ENCODE results near the gene ZNF436.
"Not testable (repeated sequence)": the region's sequence is repeated elsewhere in the genome, so short reads cannot be mapped to it uniquely, and the experiment has no call there.

Gene ZNF436

DNA sequence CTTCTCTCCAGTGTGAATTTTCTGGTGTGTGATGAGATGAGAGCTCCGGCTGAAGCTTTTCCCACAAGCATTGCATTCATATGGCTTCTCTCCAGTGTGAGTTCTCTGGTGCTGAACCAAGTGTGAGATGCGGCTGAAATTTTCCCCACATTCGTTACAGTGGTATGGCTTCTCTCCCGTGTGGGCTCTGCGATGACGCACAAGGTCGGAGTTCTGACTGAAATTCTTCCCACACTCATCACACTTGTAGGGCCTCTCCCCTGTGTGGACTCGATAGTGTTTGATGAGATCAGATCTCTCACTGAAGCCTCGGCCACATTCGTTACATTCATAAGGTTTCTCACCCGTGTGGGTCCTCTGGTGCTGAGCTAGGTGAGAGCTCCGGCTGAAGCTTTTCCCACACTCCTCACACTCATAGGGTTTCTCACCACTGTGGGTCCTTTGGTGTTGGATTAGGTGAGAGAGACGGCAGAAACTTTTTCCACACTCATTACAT, 7.4 kb downstream of the ZNF436 start:
- DNase-seq, result no peak

DNA sequence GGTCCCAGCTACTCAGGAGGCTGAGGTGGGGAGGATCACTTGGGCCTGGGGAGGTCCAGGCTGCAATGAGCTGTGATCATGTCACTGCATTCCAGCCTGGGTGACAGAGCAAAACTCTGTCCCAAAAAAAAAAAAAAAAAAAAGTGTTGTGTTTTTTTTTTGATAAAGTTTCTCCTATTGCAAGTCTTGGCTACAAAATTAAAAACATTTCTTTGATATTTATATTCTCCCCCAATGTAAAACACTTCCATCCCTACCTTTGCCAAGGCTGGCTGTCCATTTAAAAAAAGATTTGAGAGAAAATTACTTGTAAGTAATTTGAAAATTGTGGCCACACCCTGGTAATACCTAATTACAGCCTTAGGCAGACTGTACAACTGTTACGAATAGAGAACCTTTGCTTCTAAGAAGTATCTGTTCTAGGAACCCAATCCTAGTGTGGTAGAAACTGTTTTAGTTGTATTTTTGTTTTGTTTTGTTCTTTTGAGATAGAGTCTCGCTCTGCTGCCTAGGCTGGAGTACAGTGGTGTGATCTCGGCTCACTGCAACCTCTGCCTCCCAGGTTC, 11.2 kb downstream of the ZNF436 start:
- DNase-seq, result no peak

DNA sequence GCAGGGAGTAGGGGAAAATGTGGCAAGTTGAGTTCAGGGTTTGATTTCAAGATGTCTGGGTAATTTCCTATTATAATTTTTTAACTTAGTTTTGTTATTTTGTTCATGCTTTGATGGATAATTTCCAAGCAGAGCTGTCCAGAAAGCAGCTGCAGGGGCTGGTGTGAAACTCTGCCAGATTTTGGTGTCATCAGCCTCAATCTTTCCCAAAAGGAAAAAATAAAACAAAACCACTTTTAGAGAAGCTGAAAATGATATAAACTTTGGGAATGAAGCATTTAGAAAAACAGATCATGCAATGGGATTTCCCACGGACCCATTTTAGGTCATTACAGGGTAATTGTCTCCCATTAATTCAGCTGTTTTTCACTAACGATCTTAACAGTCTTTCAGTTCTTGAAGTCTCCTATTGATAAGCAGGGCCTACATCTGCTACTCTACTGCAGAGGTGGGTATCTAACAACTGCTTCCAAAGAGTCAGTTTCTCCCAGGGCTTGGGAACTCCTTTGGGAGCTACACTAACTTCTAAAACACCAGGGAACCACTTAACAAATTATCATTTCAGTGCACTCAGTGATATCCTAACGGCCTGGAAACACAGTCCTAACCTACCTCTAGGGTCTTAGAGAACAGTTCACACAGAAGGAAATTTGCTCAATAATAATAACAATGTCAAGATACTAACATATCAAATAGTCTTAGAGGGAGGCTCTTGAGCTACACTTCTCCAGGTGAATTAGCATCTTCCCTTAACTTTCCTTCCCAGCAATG, 12.3 kb downstream of the ZNF436 start:
- DNase-seq, result no peak

DNA sequence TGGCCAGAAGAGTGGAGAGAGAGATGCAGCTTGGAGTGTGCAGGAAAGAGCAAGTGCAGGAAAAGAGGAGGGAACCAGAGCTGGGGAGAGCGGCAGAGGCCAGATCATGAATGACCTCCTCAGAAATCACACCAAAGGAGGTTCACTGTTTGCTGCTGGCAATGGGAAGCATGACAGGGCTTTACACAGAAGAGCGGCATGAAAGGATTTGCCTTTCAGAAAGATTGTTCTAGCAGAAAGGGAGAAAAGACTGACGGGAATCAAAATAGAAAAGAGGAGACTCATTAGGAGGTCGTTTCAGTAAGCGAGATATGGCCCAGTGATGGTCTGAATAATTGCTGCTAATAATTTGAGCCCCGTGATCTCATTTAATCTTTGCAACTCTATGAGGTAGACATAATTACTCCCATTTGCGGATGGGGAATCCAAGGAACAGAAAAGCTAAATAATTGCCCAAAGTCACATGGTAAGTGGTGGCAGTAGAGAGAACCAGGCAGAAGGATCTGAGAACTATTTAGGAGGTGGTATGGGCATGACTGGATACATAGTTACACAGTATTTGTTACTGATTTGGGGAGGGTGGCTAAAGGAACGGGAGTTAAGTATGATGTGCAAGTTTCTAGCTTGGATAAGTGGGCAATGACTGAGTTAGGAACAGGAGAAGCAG, 13.0 kb downstream of the ZNF436 start:
- DNase-seq, result no peak

DNA sequence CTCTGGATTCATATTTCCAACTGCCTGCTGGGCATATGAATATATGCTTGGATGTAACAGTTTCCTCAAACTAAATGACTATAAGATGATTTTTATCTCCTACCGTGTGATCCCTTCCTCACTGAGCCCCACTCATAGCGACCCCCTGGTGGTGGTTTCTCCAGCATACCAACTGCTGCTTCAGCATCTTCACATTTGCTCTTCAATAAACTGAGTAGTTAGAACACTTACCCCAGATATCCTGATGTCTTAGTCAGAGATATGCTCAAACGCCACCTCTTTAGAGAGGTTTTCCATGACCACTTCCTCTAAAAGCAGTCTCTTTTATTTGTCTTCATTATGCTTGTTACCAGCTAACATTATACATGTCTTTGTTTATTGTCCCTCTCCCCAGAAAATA, 15.4 kb downstream of the ZNF436 start:
- no peak for DNase-seq

DNA sequence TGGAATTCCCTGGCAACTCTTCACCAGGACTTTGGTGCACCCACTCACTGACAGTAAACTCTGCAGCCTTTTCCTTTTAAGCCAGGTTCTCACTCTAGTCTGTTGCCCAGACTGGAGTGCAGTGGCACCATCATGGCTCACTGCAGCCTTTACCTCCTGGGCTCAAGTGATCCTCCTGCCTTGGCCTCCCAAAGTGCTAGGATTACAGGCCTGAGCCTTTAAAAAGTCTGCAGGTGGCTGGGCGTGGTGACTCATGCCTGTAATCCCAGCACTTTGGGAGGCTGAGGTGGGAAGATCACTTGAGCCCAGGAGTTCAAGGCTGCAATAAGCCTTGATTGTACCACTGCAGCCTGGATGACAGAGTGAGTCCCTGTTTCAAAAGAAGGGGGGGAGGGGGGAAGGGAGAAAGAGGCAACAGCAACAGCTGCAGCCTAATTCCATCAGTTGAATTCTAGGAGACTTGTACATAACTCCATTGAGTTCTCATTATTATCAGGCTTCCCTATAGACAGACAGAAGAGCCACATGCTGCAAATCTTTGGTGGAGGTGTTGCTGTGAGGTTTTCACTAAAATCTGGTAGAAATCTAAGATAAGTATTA, 17.4 kb downstream of the ZNF436 start:
- DNase-seq, result no peak

DNA sequence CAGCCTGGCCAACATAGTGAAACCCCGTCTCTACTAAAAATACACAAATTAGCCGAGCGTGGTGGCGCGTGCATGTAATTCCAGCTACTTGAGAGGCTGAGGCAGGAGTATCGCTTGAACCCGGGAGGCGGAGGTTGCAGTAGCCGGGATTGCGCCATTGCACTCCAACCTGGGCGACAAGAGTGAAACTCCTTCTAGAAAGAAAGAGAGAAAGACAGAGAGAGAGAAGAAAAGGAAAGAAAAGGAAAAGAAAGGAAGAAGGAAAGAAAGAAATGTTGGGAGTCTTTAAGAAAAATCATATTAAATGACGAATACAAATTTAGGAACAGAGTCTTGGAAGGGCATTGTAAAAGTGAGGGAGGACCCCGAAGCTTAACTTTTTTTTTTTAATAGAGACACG, 23.7 kb downstream of the ZNF436 start:
- no peak for DNase-seq

DNA sequence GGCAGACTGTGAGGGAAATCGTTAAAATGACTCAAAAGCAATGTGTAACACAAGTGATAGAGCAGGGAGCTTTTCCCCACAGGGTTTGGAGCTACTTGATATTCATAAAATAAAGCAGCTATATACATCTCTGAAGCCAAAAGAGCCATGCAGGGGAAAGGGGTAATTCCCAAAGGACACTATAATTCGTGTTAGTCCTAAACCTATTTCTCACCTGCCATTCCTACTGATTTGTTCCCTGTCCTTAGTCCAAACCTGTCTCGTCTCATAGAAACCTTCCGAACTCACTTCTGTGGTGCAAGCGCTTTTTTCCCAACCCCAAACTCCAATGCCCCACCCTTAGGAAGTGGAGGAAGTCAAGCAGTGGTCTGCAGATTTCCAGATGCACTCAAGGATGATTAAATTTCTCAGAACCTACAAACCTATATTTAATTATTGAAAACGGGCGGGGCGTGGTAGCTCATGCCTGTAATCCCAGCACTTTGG, 24.6 kb downstream of the ZNF436 start:
- no peak for DNase-seq

DNA sequence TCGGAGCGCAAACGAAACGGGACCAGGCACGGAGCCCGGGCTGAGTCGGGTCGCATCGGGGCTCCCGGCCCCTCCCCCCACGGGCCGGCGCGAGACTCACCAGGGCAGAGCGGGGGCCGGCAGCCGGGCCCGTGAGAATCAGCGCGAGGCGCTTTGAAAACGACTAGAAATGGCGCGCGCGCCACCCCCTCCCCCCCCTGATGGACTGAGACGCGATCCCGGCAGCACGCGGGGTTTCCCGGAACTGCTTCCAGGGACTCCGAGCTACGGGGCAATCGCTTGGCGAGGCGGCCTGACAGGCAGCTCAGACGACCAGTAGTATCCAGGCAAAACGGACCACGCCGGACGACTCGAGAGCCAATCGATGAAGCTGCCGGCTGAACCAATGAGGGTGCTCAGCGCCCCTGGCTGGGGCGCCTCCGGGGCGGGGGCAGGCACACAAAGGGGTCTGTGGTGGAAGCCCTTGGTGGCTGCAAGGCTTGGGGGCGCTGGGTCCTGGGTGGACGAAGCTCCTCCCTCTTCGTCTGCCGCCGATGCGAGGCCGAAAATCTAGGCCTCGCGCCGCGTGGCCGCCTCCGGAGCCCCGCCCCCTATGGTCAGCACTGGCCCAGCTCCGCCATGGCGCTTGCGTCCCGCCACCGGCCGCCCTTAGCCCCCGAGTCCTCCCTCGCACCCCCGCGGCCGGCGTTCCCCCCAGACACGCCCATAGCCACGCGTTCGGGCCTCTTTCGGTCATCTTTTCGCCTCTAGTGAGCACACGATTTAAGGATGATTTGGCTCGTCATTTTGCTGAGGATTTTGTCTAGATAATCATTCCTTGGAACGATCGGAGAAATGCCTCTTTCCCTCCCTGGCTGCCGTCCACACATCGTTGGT, 25.3 kb downstream of the ZNF436 start, which contains the start of gene HNRNPR:
TSS of gene HNRNPR (minus strand) at position 174 of the 876 bp plus-strand sequence. CDS start 3,276 bp downstream, outside the sequence.
- DNase-seq, result peak; percentile 98

DNA sequence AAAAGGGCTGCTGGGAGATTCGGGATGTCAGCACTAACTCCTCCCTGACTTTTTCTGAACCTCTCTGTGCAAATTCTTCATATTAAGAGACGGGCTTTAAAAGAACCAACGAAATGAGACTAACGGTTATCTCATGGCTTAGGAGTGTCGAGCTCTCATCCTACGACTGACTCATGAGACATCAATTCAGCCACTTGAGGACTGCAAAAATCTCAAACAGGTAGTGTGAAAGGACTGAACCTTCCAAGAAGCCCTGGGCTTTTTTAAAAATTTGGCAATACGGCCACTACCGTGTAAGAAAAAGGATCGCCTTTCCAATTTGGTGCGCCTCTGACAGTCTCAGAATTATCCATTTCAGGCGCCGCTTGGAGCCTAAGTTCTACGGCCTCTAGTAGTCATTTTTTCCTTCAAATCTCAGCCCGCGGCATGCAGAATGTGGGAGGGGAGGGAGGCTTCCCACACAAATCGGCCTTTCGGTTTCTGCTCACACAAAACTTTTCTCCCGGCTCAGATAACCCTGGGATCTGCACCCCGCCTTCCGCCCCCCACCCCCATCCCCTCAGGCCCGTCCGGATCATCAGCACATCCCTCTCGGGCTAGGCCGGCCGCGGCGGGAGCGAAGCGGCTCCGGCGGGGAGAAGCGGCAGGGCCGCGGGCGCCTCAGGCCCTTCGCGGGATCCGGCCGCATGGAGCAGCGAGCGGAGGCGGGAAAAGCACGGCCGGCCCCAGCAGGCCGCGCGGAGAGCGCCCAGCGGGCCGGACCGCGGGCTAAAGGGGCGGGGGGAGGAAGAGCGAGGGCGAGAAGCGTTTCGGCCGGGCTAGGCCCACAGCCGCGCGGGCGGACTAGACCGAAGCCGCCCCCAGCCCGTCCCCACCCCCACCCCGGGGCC, 26.2 kb downstream of the ZNF436 start:
- DNase-seq, result peak; percentile 42

DNA sequence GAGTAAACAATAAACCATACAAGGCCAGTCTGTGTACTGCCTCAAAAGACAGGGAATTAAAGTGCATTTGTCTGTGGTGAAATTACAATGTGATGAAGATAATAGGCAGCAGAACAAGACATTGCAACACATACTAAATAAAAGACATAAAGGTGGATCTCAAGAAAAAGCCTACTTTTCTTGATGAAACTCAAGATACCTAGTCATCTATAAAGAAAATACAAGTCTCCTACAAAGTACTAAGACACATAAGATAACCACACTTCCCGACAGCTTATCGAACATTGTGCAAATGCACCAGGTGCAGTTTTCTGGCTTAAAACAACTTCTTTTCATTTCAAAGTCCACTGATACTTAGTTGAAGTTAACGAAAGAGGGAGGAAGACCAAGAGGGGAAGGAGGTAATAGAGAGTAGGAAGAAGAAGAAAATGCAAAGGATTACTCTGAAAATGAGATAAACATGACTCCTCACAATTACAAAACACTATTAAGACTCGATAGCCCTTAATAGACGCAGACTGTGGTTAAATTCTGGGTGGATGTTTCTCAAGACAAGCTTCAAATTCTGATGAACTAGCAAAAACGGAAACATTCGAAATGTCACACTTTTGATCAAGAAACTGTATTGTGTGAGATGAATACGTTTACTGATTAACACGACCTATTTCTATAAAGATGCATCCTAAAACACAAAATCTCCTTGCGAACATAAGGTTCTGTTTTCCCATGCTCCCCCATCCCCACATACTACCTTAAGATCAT, 27.5 kb downstream of the ZNF436 start:
- DNase-seq, result no peak

DNA sequence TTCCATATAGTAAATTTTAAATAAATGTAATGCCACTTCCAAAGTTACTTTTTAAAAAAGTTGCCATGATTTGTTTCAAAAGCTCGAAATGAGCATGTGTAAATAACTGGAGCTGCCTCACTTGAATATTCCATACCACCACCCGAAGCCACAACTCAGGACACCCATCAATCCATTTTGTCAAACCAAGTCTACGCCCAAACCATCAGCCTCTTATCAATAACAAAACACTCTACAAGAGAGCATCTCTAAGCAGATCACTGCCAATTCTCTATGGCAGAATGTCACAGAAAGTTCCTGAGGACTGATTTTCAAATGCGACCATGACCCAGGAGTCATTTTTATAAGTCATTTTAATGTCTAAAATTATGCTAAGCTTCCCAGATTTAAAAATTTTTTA, 30.0 kb downstream of the ZNF436 start:
- no peak for DNase-seq

DNA sequence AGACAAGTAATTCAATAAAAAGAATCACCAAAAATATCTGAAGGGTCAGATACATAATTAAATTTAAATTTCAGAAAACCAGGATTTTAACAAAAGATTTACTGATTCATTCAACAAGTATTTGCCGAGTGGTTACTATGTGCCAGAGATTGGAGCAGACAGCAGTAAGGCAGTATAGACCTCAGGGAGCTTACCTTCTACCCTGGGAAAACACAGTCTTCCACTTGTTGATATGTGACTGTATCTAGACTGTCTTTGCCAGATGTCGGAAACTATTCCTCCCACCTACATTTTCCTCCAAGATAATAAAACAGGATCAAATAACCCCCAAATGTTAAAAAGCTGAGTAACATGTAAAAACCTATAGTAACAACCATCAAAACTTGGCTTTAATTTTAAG, 31.8 kb downstream of the ZNF436 start:
- no peak for DNase-seq

DNA sequence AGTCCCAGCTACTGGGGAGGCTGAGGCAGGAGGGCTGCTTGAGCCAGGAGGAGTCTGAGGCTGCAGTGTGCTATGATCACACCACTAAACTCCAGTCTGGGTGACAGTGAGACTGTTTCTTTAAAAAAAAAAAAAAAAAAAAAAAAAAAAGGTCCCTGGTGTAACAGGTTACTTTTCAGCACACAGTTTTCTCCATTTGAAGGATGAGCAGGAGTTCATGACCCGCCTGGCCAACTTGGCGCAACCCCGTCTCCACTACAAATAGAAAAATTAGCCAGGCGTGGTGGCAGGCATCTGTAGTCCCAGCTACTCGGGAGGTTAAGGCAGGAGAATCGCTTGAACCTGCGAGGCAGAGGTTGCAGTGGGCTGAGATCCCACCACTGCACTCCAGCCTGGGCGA, 37.9 kb downstream of the ZNF436 start:
- DNase-seq, result no peak

DNA sequence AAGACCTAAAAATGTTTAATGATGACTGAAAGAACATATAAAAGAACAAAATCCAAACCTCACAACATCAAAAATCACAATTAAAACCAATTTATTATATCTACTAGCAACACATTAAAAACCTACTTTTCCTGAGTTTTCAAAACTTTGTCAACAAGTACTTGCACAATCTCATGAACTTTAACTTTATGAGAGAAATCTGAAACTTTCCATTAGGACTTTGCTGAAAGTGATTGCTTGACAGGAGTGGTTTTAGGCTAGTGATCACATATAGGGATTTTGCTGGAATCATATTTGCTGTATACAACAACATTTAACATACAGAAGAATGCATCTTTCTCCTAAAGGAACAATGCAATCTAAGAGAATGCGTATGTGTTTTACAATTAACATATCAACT, 38.8 kb downstream of the ZNF436 start:
- DNase-seq, result no peak

DNA sequence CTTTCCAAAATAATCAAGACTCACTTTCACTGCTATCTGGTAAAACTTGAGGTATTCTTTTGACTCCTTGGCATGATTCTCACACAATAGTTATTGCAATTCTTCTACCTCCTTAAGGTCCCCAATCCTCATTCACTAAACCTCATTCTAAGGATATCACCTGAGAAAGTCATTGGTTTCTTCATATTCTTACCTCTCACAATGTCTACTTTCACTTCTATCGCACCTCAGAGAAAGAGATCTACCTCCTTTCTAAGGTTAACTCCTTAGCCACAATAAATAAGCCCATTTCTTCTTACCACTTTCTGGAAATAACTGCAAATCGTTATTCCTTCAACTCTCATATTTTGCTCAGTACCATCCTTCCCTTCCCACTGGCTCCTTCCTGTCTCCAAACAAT, 44.2 kb downstream of the ZNF436 start:
- no peak for DNase-seq

DNA sequence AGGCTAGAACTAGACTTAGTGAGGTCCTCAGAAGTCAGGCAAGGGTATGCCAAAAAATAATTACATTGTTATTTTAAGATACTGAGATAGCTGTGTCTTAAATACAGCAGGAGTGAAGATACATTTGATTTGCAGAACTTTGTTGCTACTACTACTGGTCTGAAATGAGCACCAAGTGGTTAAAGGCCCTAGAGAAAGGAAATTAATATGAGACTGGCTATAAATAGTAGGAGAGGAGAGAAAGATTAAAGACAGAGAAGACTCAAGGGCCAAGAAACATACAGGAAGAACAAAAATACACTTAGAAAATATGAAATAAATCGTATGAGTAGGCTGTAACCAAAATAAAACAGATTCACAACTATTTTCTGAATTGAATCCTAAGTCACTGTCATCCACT, 46.9 kb downstream of the ZNF436 start:
- DNase-seq, result no peak

DNA sequence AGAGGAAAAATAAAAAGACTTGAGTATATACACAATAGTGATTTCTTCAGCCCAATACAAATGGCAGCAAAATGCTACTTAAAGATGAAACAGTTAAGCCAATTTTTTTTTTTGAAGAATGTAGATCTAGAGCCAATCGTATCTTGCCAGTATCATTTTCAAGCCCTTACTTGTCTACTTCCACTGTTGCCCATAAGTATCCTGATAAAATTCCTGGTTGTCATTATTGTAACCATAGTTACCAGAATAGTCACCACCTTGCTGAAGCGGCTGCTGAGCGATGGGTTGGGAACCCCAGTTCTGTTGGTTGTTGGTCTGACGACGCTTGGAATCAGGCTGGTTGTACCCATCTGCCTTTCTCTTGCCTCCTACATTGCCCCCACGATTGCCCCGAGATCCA, 59.4 kb downstream of the ZNF436 start:
- not testable (repeated sequence) for DNase-seq
